AG09309 (cell line): ENCODE measurements around the gene PPAT.
A peak's percentile ranks its signal among the peaks of the same experiment; 100 is the strongest.

Experiments
- DNase-seq: peaks from one replicate; pipeline ENCODE4 v3.0.0-alpha.2; 2010; ENCODE audit warnings: low read depth
- H3K4me3 ChIP-seq: 2 replicates; pipeline ENCODE4 v1.5.1; 2011; ENCODE audit warnings: mild to moderate bottlenecking, low read depth, low read length, moderate library complexity; ENCODE audit not compliant: control insufficient read depth
- TF ChIP-seq, protein P1 (sequence below): IDR thresholded peaks from 2 replicates; pipeline ENCODE4 v1.5.1; 2011; ENCODE audit warnings: mild to moderate bottlenecking, low read depth, low read length, inconsistent platforms; ENCODE audit not compliant: insufficient read depth, control insufficient read depth; ENCODE audit errors: missing control alignments

PPAT gene

GRCh38 chr4:56388306-56388705, 47.1 kb downstream of the PPAT start:
- TF ChIP-seq, protein P1, sequence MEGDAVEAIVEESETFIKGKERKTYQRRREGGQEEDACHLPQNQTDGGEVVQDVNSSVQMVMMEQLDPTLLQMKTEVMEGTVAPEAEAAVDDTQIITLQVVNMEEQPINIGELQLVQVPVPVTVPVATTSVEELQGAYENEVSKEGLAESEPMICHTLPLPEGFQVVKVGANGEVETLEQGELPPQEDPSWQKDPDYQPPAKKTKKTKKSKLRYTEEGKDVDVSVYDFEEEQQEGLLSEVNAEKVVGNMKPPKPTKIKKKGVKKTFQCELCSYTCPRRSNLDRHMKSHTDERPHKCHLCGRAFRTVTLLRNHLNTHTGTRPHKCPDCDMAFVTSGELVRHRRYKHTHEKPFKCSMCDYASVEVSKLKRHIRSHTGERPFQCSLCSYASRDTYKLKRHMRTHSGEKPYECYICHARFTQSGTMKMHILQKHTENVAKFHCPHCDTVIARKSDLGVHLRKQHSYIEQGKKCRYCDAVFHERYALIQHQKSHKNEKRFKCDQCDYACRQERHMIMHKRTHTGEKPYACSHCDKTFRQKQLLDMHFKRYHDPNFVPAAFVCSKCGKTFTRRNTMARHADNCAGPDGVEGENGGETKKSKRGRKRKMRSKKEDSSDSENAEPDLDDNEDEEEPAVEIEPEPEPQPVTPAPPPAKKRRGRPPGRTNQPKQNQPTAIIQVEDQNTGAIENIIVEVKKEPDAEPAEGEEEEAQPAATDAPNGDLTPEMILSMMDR = no peak
- peak overlapping the region; percentile 87 for H3K4me3 ChIP-seq
- no peak for DNase-seq

DNA sequence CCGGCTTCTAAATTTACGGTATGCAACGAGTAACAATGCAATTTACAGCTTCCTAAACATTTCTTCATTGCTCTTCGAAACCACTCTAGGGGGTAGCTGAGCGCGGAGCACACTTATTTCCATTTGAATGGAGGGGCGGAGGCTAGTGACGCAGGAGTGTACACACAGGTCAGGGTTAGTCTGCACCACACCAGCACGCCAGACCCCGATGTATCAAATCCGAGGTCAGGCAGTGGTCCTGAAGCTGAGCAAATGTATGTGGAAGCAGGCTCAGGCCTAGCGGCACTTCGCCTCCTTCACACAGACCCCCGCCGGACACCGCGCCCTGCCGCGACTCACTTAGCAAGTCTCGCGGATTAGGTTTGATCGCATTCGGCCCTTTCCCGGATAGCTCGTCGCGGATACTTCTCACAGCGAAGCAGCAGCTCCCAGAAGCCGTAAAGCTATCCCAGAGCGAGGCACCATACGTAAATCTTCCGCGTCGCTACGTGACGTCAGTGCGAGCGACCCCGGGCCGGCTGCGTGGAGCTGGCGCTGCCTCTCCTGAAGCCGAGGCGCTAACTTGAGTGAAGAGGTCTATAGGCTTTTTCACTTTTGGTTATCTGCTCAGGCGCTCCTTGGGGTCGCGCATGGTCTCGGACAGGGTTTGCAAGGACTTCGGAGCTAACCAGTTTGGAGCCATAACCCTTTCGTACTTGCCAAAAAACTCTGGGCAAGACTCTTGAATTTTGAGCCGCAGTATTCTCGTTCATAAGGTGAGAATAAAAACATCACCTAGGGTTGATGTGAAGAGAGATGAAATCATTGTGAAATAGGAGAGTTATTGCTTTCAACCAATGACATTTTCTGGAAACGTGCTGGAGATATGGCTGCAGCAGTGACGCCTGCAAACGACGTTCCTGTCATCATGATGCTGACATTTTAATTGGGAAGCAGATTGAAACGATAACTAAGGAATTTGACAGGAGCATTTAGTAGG, 48.1 kb downstream of the PPAT start, which contains the start of gene AASDH:
Gene AASDH, minus strand, starts transcription at position 469 of the 979 bp plus-strand sequence. CDS start 3,192 bp downstream, outside the sequence.
- TF ChIP-seq, protein P1 = no peak
- peak; percentile 71 for DNase-seq
- peak within 1 kb of the TSS; percentile 87 for H3K4me3 ChIP-seq

- TF ChIP-seq, protein P1 = no peak
- H3K4me3 ChIP-seq = no peak overlapping the region
- no peak for DNase-seq
Observed at GRCh38 chr4:56386091-56386490, 49.3 kb downstream of the PPAT start.

DNA sequence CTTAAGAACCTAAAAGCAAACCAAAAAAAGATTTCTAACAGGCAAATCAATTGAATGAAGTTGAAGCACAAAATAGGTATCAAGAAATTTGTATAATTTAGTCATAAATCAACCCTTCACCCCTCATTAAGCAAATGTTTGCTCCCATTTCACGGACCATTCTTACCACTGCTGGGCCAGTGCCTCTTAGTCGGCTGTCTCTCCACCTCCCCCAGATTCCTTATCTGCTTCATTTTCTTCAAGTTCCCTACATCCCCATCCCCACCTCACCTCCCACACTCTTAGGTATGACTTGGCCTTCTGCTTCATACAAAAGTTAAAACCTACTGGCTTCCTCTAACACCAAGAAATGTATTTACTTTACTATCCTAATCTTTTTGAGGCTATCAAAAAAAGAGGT, 60.0 kb downstream of the PPAT start:
- TF ChIP-seq, protein P1 = no peak
- no peak overlapping the region for H3K4me3 ChIP-seq
- DNase-seq = no peak

DNA sequence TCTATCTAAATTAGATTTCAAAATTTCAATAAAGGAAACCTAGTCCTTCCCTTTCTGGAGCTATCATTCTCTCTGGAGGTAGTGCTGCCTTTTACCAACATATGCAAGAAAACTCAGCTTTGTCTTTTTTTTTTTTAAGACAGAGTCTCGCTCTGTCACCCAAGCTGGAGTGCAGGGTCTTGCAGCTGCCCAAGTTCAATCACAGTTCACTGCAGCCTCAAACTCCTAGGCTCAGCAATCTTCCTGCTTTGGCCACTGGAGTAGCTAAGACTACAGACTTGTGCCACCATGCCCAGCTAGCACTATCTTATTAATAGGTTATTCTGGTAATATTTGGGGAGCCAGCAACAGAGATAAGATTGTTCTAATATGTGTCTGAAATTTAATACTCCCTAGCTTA, 60.5 kb downstream of the PPAT start:
- no peak for DNase-seq
- H3K4me3 ChIP-seq = no peak overlapping the region
- TF ChIP-seq, protein P1 = no peak

GRCh38 chr4:56372774-56373173, 62.6 kb downstream of the PPAT start:
- DNase-seq = no peak
- H3K4me3 ChIP-seq = no peak overlapping the region
- TF ChIP-seq, protein P1 = no peak
